Lung (tissue), 12 donors: Measurements from ENCODE around the gene CELSR3. TPM values are rescaled to one million over a fixed set of nuclear protein-coding genes. Genes with fewer than 3 reads are reported as not detected.
A peak's percentile ranks its signal among the peaks of the same experiment; 100 is the strongest.

ENCODE experiments used
- ATAC-seq: fragments of 200-7000 bp; cut with Tn5 transposase; one replicate; pipeline ENCODE4 v1.9.1; 2020; ENCODE audit warnings: moderate number of reproducible peaks; ENCODE audit not compliant: insufficient read depth, low FRiP score
- DNase-seq, 3 donors: peaks; one replicate each; pipeline ENCODE4 v3.0.0-alpha.2; 2013 to 2017
- H3K27ac ChIP-seq, 2 donors: one replicate each; pipeline ENCODE4 v1.5.1; 2013; ENCODE audit warnings: mild to moderate bottlenecking in 2 of 2, moderate library complexity in 2 of 2, control low read depth in 1 of 2, inconsistent platforms in 1 of 2, low read depth in 1 of 2, low read length in 1 of 2
- H3K27me3 ChIP-seq, 3 donors: one replicate each; pipeline ENCODE4 v1.5.1; 2013; ENCODE audit warnings: low read length in 2 of 3; ENCODE audit not compliant: control insufficient read depth in 3 of 3, insufficient read depth in 3 of 3
- H3K36me3 ChIP-seq, 4 donors: one replicate each; pipeline ENCODE4 v1.5.1; 2013; ENCODE audit warnings: low read length in 4 of 4, mild to moderate bottlenecking in 1 of 4, moderate library complexity in 1 of 4; ENCODE audit not compliant: control insufficient read depth in 4 of 4, insufficient read depth in 4 of 4
- H3K4me1 ChIP-seq, 5 donors: one replicate each; pipeline ENCODE4 v1.5.1; 2013; ENCODE audit warnings: low read length in 5 of 5, mild to moderate bottlenecking in 2 of 5, moderate library complexity in 1 of 5; ENCODE audit not compliant: control insufficient read depth in 5 of 5, insufficient read depth in 5 of 5
- H3K4me3 ChIP-seq: one replicate; pipeline ENCODE4 v1.5.1; 2013; ENCODE audit warnings: mild to moderate bottlenecking, control low read depth, moderate library complexity
- H3K9ac ChIP-seq, 2 donors: one replicate each; pipeline ENCODE4 v1.5.1; 2013; ENCODE audit warnings: low read length in 2 of 2, control low read depth in 1 of 2; ENCODE audit not compliant: insufficient read depth in 1 of 2
- H3K9me3 ChIP-seq, 4 donors: one replicate each; pipeline ENCODE4 v1.5.1; 2013; ENCODE audit warnings: low read length in 3 of 4, mild to moderate bottlenecking in 1 of 4, moderate library complexity in 1 of 4; ENCODE audit not compliant: control insufficient read depth in 4 of 4, insufficient read depth in 3 of 4
- CTCF ChIP-seq: IDR thresholded peaks from 2 replicates; pipeline ENCODE4 v1.5.1; 2012; ENCODE audit warnings: mild to moderate bottlenecking; ENCODE audit errors: control extremely low read depth, extremely low read depth
- WGBS, 2 donors: extraction: QIAGEN DNeasy Blood & Tissue Kit; methylation state at CpG; one replicate each; pipeline ENCODE4 v1.1.7; 2013; 5-methylcytosine and 5-hydroxymethylcytosine counted together
- polyA plus RNA-seq, 2 donors: library from polyadenylated mRNA; stranded (reverse); fragments of 200-250 nt; gene quantifications; one replicate each; pipeline ENCODE4 v1.2.1, GENCODE V29; 2013
- total RNA-seq, 2 donors: library from RNA; depleted of rRNA in 1 of 2; stranded (reverse); fragments of >200 nt in 1 of 2; gene quantifications; one replicate each; pipeline ENCODE4 v1.2.1, GENCODE V29; 2014 to 2021
- donor health status: control.
- donor health status: control.
- donor health status: Bipolar disorder and iron deficiency.
- donor health status: healthy.
- donor health status: DM: yes; HTN: yes; CAD: no.

Gene CELSR3
- total and polyA plus RNA-seq, 4 donors = 0.71 to 2.0 (median 1.4) TPM

- no peak for DNase-seq
- no peak for TF ChIP-seq CTCF
- no peaks in the 10 kb centered on the region for H3K27me3 ChIP-seq
- no peak overlapping the region for H3K27ac ChIP-seq
- no peak for ATAC-seq
- H3K4me3 ChIP-seq = no peak overlapping the region
- peaks cover 0 to 18% (median 17%) of the 10 kb centered on the region in 5 donors for H3K4me1 ChIP-seq
- H3K36me3 ChIP-seq = peaks cover 25 to 54% (median 48%) of the 10 kb centered on the region in 4 donors
- no peaks in the 10 kb centered on the region for H3K9me3 ChIP-seq
- H3K9ac ChIP-seq = no peak overlapping the region
- WGBS, 2 donors = 92 to 94% methylated on average over 18 of the region's 18 CpGs
These were observed 25.5 kb upstream of the CELSR3 start for GRCh38 chr3:48688032-48688736.

- DNase-seq (no peak), ATAC-seq (no peak)
- H3K9me3 ChIP-seq = no peaks in the 10 kb centered on the region
- H3K27me3 ChIP-seq = no peaks in the 10 kb centered on the region
- H3K27ac ChIP-seq = peak overlapping the region in 1 of 2 donors; percentile 26
- H3K4me1 ChIP-seq = peaks cover 0 to 21% (median 17%) of the 10 kb centered on the region in 5 donors
- no peak overlapping the region for H3K4me3 ChIP-seq
- H3K36me3 ChIP-seq = peaks cover 17 to 45% (median 42%) of the 10 kb centered on the region in 4 donors
- TF ChIP-seq CTCF = no peak
- H3K9ac ChIP-seq = no peak overlapping the region
- WGBS, 2 donors = 62 to 73% methylated on average over 3 of the region's 3 CpGs
These were observed 24.6 kb upstream of the CELSR3 start for GRCh38 chr3:48687220-48687678.

GRCh38 chr3:48686538-48687219 lies 24.0 kb upstream of the CELSR3 start:
- Histone ChIP-seq H3K4me1 (peaks cover 0 to 21% (median 17%) of the 10 kb centered on the region in 5 donors), H3K36me3 (peaks cover 14 to 48% (median 42%) of the 10 kb centered on the region in 4 donors), H3K4me3 (no peak overlapping the region)

More at GRCh38 chr3:48686538-48687219, 24.0 kb upstream of the CELSR3 start:
- Histone ChIP-seq H3K27ac (peak overlapping the region in 1 of 2 donors; percentile 26), H3K9ac (no peak overlapping the region), H3K9me3 (no peaks in the 10 kb centered on the region), H3K27me3 (no peaks in the 10 kb centered on the region)
- WGBS, 2 donors = 61 to 62% methylated on average over 10 of the region's 10 CpGs
- DNase-seq (no peak), ATAC-seq (no peak)
- no peak for TF ChIP-seq CTCF
